HG03196 (cell line): ENCODE data around the gene CREB3L2.
"Not testable (repeated sequence)": the region's sequence is repeated elsewhere in the genome, so short reads cannot be mapped to it uniquely, and the experiment has no call there.

ENCODE experiments used
- ATAC-seq: cut with Tn5 transposase; IDR thresholded peaks from one replicate; pipeline ENCODE4 v1.9.1; 2021; ENCODE audit not compliant: unreplicated experiment

CREB3L2 gene

DNA sequence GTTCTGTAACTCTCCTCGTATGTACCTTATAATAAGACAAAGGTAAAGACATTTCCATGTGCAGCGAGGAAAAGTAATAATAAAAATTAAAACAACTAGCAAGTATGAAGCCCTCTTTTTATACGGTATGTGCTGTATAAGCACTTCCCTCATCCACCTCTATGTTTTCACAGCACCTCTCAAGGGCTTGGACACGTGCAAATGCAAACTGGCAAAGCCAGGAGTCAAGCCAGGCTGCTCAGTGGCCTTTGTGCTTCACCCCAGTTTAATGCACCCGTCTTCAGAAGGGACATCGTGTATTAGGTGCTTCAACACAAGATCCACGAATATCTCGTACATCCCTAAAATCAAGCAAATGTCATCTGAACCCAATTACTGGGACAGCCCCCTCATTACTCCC, 153.8 kb downstream of the CREB3L2 start:
- ATAC-seq = no peak

DNA sequence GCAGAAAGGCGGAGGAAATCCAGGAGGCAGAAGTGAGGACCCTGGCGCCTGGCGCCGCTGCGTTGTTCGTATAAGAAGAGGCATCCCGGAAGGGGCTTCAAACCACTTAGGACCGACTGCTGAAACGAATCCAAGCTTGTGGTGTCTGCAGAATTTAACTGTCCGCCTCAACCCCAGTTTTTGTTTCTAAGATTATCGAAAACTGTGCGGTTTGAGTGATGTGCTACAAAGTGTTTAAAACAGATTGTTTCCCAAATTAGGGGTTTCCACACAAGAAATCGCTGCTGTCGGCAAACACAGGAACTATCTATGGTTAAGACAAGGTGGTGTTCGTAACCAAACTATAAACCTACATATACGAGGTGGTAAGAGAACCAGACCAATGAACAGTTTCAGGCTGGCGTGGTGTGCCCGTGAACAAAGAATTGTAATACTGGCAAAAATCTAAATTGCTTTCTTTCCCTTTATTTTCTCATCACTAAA, 154.3 kb downstream of the CREB3L2 start:
- ATAC-seq = no peak

DNA sequence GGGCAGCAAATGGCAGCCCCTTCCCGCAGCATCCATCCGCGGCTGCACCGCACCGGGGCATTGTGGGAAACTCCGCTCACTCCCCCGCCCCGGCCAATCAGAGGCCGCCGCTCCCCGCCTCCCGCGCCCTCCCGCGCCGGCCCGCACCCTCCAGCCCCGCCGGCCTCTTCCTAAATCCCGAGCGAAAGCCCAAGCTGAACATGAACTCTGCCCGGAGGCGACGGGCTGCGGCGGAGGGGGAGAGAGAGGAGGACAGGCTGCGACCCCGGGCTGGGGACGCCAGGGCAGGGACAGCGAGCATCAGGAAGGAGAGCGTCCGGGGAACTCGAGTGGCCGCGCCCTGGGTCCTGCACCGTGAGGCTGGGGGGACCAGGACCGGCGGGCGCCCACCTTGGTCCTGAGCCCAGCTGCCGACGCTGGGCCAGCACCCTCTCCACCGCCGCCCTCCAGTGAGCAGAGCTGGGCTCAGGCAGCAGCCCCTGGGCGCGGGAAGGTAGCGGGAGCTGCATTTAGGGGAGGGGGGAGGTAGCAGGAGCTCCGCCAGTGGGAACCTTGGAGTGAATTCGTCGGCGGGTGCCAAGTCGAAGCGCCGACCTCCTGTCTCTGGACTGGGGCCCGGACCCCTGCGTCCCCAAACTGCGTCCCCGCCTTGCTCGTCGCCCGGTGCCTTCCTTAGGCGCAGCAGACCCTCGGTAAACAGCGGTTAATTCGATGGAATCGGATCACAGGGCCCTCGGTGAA, 154.9 kb downstream of the CREB3L2 start, which contains the start of gene DGKI:
Gene DGKI, minus strand, starts transcription at position 148 of the 741 bp plus-strand sequence.
- ATAC-seq = no peak

DNA sequence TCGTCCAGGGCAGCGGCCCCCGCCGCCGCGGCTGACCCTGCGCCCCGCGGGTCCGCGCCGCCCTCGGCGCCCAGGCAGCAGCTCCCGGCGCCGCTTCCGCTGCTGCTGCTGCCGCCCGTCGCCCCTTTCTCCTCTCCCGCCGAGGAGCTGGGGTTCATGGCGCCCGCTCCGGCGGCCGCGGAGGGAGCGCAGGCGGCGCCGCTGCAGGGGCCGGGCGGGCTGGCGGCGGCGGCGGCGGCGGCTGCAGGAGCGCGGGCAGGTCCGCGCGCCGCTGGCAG, 155.4 kb downstream of the CREB3L2 start:
- ATAC-seq = no peak

DNA sequence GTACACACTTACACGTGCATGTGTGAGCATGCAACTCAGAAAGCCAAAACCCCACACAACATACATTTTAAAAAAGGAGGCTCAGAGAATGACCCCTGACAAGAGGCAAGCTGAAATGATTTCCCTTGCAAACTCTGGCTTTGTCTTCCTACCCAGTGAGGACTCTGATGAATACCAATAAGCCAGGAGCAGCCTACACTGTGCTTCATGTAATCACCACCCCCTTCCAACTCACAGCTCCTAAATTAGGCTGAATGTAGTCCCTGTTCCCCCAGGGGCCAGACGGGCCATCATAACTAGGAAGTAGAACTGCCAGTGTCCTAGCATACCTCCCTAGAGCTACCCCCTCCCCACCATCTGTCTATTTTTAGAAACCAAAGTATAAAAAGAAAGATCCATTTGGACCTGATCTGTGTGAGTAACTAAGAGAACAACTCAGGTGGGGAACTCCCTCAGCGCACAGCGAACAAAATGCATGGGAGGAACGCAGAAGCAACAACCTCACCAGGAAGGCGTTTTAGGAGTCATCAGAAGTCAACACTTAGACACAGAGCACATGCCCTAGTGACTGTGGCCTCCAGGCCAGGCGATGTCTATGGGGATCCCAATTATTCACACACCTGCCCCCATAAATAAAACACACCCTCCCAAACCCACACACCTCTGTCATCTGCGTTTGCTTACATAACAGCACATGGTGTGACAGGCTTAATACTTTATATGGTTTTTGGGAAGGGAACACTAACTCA, 157.0 kb downstream of the CREB3L2 start:
- ATAC-seq = no peak

DNA sequence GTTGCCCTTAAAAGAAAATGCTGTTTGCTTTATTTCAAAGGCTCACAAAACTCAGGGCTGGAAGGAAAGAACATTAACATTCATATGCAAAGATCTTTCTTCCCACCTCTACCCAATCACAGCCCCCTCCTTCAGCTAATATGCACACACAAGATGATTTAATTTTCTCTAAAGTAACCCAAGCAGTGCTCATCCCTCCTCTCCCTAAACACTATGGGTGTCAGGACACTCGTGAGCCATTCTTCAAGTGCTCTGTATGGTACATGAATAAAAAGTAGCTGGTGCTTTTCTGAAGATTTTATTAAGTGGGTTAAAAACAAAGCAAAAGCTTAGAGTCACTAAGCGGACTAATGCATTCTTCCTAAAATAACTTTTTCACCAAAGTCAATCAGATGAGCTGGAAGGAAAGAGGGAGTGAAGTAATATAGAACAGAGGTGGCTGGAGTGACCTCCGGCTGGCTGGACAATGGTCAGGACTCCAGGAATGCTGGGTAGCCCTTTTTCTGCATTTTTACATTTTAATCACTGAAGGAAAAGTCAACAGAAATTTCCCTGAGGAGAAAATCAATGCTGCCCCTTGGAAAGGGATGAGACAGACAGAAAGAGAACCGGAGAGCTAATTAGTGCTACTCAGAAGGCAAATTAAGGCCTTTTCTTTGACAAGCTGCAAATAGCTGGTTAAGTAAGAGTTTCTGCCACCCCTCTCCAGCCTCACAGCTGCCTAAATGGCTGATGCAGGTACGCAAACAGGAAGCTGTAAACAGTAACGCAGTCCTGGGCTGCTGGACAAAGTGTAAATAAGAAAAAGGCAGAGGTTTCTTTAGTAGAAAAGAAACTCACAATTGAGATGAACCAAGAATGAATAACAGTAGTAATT, 161.7 kb downstream of the CREB3L2 start:
- ATAC-seq = no peak

DNA sequence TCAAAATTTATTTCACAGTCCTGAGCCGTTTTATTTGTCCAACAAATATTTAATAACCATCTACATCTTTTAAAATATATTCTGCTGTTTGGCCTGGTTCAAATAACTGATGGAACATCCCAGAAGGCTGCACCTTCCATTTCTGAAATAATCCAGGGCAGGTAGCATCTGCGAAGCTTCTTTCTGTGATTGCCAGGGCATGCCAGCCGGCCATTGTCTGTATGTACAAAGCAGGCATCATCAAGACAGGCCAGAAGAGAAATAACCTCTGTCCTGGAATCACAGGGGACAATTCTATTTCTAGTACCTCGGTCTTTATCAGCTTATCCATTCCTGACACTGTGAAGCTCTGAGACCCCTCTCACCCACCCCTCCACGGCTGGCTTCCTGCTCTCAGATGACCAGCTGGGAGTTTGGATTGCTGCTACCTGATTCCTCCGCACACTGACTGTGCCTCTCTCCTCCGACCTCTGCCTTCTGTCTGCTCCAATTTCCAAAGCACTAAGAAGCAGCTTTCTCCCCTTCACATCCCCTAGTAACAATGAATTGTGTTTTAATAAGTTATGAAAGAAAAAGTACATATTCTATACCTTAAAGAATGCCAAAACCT, 163.1 kb downstream of the CREB3L2 start:
- no peak for ATAC-seq

DNA sequence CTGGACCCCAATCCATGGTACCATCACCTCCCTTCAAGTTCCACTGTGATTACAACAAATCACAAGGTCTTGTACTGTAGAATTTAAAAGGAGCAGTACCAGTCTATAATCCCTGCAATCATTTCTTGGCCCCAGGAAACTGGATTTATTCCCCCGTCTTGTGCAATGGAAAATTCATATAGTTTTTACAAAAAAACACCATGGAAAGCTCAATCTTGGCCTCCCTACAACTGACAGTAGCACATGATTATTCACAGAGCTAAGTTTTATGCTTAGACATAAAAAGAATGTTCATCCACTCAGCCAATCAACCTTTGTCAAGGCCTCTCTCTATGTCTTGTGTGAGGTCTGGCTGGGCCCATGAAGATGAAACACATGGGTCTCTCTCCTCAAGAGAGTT, 165.3 kb downstream of the CREB3L2 start:
- no peak for ATAC-seq

DNA sequence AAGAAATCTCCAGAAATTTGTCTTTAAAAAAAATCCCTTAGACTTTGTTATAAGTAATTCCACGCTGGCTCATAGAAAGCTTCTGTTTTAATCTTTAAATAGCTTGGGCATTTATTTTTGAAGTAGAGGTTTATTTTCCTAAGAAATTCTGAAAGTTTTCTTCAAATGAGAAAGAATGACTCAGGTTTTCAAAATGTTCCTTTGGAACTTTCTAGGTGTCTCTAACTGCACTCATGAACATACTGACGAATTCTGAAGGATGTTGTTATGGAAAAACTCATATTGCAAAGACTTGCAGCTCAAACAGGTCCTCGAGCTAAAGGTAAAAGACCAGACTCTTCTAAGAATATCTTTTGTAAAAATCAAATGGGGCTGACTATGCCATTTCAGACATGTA, 165.8 kb downstream of the CREB3L2 start:
- ATAC-seq = no peak

DNA sequence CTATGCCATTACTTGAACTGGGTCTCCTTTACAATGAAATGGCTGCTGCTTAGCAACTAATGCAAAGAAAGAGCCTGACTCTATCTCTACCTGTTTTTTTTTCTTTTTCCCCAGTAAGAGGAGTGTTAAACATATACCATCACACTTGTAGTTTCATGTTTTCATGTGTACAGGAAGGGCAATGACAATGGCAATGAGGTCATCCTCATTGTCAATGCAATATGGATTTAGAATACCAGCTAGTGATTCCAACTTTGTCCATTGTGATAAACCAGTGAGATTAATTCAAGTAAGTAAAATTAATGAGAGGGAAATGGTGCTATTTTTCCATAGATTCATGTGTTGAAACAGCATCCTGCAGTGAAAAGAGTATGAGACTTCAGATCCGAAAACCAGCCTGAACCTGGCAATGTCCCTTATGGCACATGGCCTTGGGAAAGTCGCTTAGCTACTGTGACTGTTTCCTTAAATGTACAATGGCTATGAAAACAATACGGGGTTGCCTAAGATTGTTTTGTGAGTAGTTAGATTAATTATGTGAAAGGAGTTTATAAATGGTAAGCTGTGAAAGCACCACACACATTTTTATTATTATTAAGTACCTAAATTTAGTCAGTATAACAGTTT, 166.3 kb downstream of the CREB3L2 start:
- no peak for ATAC-seq

DNA sequence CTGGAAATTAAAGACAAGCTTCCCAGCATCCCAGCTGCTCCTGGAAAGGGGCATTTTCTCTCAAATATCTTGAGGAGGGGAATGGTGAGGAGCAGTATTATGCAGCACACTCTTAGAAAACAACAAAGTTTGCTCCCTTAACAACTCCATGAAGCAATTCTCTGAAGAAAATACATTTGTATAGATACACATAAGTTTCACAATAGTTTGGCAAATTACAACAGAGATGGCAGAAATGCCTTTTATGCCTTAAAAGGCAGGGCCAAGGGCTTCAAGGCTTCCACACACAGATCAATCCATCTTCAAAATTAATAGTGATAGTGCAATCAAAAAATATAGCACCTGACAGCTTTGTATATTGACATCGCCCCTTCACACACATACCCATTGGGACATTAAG, 167.3 kb downstream of the CREB3L2 start:
- ATAC-seq = no peak

DNA sequence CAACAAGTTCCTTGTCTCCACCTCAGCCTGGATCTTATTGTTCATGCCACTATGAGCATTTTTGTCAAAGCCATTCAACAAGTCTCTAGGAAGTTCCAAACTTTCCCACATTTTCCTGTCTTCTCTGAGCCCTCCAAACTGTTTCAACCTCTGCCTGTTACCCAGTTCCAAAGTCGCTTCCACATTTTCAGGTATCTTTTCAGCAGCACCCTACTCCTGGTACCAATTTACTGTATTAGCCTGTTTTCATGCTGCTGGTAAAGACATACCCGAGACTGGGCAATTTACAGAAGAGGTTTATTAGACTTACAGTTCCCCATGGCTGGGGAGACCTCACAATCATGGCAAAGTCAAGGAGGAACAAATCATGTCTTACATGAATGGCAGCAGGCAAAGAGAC, 168.9 kb downstream of the CREB3L2 start:
- not testable (repeated sequence) for ATAC-seq

DNA sequence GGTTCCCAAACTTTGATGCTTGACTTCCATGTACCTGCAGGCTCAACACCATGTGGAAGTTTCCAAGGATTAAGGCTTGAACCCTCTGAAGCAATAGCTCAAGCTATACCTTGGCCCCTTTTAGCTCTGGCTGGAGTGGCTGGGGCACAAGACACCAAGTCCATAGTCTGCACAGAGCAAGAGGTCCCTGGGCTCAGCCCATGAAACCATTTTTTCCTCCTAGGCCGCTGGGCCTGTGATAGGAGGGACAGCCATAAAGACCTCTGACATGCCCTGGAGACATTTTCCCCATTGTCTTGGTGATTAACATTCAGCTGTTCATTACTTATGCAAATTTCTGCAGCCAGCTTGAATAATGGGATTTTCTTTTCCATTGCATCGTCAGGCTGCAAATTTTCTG, 169.5 kb downstream of the CREB3L2 start:
- ATAC-seq = no peak

DNA sequence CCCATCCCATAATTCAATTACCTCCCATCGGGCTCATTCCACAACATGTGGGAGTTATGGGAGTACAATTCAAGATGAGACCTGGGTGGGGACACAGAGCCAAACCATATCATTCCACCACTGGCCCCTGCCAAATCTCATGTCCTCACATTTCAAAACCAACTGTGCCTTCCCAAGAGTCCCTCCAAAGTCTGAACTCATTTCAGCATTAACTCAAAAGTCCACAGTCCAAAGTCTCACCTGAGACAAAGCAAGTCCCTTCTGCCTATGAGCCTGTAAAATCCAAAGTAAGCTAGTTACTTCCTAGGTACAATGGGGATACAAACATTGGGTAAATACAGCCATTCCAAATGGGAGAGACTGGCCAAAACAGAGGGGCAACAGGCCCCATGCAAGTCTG, 170.3 kb downstream of the CREB3L2 start:
- ATAC-seq = not testable (repeated sequence)

DNA sequence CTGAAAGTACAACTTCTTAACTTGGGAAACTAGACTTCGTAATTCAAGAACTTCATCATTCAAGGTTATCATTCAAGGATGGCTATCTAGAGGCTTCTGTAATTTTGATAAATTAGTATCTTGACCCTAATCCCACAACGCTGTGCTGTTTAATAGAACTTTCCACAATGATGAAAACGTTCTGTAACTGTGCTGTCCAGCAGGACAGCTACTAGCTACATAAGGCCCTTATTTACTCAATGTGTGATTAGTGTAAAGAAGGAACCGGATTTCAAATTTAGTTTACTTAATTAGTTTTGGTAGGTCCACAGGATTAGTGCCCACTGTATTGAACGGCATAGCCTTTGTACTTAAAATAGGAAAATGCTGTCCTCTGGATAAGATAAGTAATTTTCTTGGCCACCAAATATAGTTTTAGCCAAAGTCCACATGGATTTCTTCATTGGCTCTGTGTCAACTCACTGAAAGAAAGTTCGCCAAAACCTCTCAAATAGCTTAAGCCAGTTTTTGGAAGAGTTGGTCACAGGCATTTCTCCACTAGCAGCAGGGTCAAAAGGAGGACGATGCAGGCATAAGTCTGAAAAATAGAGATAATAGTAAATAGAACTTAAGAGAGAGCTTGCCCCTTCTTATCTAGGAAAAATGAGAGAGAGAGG, 172.4 kb downstream of the CREB3L2 start:
- no peak for ATAC-seq

DNA sequence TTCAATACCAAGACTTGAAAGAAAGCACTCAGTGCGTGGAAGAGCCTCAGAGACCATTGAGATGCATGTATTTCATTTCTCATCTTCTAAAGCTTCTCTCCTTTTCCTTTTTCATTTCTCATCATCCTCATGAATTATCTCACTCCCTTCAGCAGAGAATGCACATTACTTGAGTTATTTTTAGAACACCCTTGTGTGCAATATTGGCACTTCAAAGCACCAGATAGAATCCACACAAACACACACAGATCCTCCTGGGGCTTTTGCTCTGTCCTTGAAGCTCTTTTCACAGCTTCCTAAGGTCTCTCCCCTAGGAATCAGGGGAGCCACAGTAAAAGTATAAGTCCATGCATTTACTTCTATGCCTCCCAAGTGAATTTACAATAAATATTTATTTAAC, 173.4 kb downstream of the CREB3L2 start:
- ATAC-seq = no peak

DNA sequence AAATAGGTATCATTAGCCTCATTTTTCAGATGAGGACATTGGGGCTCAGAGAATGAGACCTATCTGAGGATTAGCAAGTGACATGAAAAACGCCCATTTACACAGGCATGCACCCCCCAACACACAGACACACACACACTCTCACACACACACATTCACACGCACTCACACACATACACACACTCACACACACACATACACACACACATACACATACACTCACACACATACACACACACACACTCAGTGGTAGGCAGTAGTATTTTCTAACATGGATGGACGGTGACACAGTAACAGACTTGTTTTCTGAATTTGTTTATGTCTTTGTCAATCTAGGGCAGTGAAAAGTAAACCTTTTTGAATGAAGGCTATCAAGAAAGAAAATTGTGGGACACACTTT, 176.4 kb downstream of the CREB3L2 start:
- no peak for ATAC-seq
